ENCODE results near the gene PARM1.

PARM1 gene

GRCh38 chr4:75069493-75070074 is 136.7 kb downstream of the PARM1 start:
- no peak overlapping the region for H3K27ac ChIP-seq
- TF ChIP-seq CTCF (IDR thresholded peaks at IDR 0.05) (no peak), ZFX (IDR thresholded peaks at IDR 0.05; ENCODE audit: borderline replicate concordance) (no peak)

- no peak for TF ChIP-seq CTCF (IDR thresholded peaks at IDR 0.05)
- TF ChIP-seq ZFX (IDR thresholded peaks at IDR 0.05; ENCODE audit: borderline replicate concordance) = no peak
- no peak overlapping the region for H3K27ac ChIP-seq
These were observed 138.4 kb downstream of the PARM1 start for GRCh38 chr4:75071317-75071716.

GRCh38 chr4:75080888-75081287 is 148.0 kb downstream of the PARM1 start:
- TF ChIP-seq CTCF (IDR thresholded peaks at IDR 0.05) (no peak), ZFX (IDR thresholded peaks at IDR 0.05; ENCODE audit: borderline replicate concordance) (no peak)
- H3K27ac ChIP-seq = no peak overlapping the region

GRCh38 chr4:75081561-75081960 is 148.6 kb downstream of the PARM1 start:
- TF ChIP-seq CTCF (IDR thresholded peaks at IDR 0.05) = no peak
- no peak for TF ChIP-seq ZFX (IDR thresholded peaks at IDR 0.05; ENCODE audit: borderline replicate concordance)

GRCh38 chr4:75087416-75087815 is 154.5 kb downstream of the PARM1 start:
- H3K27ac ChIP-seq = no peak overlapping the region
- TF ChIP-seq ZFX (IDR thresholded peaks at IDR 0.05; ENCODE audit: borderline replicate concordance) (no peak), CTCF (IDR thresholded peaks at IDR 0.05) (no peak)

More at GRCh38 chr4:75081561-75081960, 148.6 kb downstream of the PARM1 start:
- no peak overlapping the region for H3K27ac ChIP-seq

- no peak for TF ChIP-seq ZFX (IDR thresholded peaks at IDR 0.05; ENCODE audit: borderline replicate concordance)
- no peak for TF ChIP-seq CTCF (IDR thresholded peaks at IDR 0.05)
- no peak overlapping the region for H3K27ac ChIP-seq
These were observed 154.9 kb downstream of the PARM1 start for GRCh38 chr4:75087865-75088264.

GRCh38 chr4:75089206-75089605 is 156.3 kb downstream of the PARM1 start:
- TF ChIP-seq ZFX (IDR thresholded peaks at IDR 0.05; ENCODE audit: borderline replicate concordance) = no peak
- no peak for TF ChIP-seq CTCF (IDR thresholded peaks at IDR 0.05)
- H3K27ac ChIP-seq = no peak overlapping the region

All from 22Rv1 (cell line).